SKM-1 (cell line): Measurements from ENCODE around the gene RPS6KB2.
A peak's percentile ranks its signal among the peaks of the same experiment; 100 is the strongest.

Source experiments
- DNase-seq: peaks from one replicate; lab custom pipeline; 2025; ENCODE audit not compliant: unreplicated experiment; lab: John Stamatoyannopoulos, UW

The RPS6KB2 gene

DNA sequence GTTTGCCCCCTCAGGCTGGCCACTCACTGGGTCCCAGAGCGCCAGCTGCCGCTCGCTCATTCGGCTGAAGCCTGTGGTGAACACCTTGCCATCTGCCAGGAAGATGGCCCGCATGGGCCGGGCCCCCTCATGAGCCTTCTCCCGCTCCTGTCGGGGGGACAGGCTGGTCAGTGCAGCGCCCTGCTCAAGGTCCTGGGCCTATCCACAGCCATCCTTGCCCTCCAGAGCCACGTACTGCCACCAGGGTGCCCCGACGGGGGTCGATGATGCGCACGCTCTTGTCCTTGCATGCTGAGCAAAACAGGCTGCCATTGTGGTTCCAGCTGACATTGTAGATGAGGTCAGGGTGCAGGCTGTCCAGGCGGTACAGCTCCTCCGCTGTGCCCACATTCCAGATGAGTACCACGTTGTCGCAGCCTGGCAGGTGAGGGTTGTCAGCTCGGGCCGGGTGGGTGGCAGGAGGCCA lies 12.8 kb downstream of the RPS6KB2 start:
- no peak for DNase-seq

DNA sequence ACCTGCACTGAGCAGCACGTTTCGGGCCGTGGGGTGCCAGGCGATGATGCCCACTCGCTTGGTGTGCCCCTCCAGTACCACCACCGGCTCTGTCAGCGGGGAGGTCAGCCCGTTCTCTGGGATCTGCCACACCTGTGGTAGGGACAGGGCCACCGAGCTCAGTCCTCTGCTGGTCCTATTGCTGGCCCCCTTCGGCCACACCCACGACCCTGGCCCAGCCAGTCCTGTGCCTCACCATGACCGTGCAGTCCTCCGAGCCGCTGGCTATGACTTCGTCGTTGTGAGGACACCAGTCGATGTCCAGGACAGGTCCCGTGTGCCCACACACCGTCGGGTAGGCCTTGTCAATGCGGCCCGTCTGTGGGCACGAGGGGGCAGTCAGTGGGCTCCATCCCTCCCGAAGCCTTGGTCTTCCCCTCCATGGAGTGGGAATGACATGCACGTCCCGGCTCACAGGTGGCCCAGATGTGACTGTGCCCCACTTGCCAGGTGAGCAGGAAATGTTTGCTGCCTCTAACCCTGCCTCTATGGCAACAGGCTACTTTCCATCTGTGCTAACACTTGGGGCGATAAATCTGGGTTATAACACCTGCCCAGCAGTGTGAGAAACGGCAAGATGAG lies 13.5 kb downstream of the RPS6KB2 start:
- no peak for DNase-seq

DNA sequence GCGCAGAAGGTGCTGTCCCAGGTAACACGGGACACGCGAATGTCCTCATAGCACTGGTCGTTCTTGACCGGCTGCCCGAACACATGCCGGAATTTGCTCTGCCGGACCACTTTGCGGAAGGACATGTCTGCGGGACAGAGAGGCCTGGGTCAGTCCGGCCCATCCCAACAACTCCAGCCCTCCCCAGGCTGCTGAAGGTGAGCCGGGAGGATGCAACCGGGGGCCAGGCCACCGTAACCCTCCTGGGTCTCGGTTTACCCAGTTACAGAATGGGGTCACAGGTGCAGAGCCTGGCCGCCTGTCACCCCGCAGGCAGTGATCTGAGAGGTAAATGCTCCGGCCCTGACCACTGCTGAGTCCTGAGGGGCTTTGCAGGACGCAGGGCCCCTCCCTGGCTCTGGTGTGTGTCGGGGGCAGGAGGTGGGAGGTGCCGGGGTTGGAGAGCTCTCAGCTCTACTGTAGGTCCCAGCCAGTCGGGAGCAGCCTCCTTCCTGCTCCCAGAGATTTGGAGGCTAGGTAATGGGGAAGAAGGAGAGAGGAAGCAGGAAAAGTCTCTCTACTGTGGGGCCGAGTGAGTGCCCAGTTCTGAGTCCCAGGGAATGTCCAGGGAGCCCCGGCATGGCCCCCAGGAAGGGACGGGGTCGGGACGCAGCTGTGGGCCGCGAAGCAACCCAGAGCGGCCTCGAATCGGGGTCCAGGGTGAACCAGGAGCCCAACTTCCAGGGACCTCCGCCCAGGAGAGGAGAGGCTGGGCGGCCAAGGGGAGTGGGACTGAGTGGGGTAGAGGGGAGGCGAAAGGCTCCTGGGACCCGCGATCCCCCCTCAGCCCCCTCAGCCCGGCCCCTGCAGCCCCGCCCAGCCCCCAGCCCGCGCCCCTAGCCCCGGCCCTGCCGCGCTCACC lies 14.5 kb downstream of the RPS6KB2 start:
- no peak for DNase-seq

DNA sequence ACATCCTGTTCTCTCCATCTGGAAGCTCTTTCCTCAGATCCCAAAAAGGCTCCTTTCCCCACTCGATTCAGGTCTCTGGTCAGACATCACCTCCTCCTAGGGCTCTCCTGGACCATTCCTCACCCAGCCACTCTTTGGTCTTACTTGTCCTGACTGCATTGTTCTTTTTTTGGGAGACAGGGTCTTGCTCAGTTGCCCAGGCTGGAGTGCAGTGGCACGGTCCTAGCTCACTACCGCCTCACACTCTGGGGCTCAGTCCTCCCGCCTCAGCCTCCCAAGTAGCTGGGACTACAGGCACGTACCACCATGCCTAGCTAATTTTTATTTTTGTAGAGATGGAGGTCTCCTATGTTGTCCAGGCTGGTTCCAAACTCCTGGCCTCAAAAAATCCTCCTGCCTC lies 17.2 kb downstream of the RPS6KB2 start:
- DNase-seq: no peak

DNA sequence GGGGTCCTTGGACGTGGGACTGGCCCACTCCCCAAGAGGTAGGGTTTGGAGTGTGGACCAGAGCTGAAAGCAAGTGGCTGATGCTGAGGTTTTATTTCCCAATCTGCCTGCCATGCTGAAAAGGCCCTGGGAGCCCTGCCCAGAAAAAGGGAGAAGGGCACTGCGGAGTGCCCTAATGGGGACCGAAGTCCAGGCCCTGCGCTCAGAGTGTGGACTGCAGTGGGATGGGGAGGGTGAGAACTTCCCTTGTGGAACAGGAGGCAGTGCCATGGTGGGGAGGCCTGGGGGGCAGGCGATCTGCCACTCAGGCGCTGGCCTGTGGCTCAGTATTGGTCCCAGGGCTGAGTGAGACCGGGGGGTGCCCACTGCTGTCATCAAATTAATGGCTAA lies 19.9 kb downstream of the RPS6KB2 start:
- DNase-seq: no peak

DNA sequence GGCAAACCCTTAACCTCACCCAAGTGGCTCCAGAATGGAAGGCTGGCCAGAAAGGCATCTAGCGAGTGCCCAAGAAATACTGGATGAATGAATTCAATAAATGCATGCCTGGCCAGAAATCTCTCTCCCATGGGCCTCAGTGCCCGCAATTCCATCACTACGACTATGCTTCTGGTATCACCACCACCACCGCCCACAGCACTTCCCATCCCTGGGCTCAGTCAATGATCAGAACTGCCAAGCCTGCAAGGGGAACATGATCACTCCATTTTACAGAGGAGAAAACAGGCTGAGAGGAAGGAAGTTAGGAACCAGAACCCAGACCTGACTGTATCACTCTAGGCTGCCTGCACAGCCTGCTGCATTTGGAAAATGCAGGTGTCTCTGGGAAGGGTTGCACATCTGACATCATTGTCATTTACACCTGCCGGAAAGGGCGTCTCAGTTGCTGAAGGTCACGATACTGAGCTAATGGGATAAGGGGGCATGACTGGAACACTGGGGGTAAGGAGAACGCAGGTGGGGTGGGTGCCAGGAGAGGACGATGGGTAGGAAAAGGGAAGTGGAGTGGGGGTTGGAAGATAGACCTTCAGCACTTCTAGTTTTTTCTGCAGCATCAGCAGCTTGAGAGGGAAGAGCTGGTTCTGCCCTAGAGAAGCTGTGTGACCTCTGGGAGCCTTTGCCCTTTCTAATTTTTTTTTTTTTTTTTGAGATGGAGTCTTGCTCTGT lies 21.0 kb downstream of the RPS6KB2 start:
- peak; percentile 46 for DNase-seq

DNA sequence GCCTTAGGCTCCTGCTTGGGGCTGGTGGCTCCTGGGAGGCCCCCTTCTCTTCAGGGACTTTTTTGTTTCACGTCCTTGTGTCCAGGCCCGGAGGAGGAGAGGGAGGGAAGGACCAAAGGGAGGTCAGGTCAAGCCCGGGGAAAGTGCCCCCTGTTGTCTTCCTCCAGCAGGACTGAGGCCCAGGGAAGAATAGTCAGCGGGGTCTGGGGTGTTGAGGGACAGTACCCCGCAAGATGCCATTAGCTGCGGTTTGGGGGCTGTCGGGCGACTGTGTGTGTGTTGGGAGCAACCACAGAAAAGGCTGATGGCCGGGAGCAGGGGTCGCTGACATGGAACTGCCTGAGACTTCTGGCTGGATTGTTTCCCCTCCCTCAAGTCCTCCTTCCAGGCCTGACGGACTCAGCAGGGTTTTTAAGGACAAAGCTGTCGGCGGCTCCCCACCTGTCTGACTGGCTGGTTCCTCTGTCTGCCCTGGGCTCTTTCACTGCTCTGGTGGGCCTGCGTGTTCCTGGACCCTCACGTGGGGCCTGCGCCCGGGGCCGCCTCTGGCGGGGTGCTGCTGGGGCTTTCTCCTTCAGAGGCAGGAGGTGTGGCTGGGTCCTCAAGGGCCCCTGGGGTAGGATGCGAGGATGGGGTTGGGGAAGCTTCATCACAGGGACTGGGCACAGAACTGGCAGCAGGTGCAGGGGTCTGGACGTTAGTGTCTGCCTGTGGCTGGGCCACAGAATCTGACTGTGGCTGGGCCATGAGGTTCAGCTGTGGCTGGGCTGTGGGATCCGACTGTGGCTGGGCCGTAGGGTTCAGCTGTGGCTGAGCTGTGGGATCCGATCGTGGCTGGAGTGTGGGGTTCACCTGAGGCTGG lies 22.7 kb downstream of the RPS6KB2 start:
- DNase-seq: no peak

DNA sequence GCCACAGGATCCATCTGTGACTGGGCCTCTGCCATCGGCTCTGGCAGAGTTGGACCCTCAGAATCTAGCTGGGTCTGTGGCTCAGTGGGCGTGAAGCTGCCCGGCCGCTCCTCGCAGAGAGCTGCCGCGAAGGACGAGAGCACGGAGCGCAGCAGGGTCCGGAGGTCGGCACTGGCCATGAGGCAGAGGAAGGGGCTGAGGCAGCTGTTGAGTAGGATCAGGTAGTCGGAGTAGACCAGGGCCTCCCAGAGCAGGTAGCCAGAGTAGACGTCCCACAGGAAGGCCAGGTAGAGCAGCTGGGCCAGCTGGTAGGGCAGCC lies 23.3 kb downstream of the RPS6KB2 start:
- no peak for DNase-seq

DNA sequence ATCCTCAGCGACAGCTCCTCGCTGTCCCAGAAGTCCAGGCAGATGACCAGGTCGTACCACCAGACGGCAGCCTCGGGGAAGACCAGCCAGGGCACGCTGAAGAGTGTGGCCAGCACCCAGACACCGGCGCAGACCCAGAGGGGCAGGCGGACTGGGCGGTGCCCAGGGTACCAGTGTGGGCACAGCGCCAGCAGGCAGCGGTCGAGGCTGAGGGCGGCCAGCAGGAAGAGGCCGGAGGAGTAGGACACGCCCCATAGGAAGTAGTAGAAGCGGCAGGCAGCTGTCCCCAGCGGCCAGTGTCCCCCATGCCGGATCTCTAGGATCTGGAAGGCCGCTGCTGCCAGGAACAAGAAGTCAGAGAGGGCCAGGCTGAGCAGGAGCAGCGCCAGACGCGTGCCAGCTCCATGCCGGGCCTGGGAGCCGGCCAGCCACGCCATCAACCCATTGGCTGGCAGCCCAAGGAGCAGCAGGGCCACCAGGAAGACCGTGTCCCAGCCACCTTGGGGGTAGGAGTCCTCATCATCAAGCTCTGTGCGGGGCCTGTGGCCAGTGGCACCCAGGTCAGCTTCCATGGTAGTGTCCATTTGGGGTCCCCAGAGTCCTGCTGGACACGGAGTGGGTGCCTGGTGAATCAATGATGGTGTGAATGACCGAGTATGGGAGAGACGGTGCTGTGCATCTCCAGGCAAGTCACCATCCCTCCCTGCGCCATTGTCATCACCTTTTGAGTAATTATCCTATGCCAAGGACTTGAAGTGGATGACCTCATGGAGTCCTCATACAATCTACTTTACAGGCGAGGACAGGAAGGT lies 24.1 kb downstream of the RPS6KB2 start, which contains the start of gene GPR152:
Gene GPR152, minus strand, starts transcription at position 589 of the 812 bp plus-strand sequence. Its CDS starts 5 bp downstream, at position 584.
- DNase-seq: no peak

DNA sequence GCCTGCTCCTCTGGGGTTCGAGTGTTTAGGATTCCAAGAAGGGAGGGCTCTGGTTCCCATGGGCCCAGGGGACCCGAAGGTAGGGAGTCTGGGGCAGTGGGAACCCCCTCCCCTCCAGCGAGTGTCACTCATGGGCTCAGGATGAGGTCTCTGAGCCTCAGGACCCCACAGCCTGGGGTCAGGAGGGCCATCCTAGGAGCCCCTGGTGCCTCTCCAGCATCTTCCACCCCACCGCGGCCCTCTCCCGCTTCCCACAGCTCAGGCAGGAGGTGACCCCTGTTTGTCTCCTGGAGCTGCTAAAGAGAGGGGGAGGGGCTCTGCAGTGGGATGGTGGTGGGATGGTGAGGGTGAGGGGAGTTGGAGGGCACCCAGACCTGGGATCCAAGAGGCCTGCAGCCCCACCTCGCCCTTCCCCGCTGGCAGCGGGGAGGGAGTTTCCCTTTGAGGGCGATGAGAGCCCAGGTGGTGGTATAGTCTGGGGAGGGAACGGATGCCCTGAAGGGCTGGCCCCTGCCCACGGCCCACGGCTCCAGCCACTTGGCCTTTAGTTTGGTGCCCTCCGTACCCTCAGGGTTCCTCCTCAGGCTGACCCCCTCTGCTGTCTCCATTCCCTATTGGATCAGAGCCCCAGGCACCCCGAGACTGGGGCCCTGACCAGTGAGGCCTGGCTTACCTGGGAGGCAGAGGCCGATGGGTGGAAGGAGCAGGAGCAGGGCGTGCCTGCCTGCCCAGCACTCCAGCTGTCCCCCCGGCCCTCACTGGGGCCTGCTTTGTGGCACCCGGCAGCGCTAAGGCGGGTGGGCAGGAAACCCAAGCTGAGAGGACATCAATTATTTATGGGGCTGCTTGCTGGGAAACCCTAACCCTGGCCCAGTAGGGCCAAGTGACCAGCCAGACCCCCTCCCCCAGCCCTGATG lies 25.8 kb downstream of the RPS6KB2 start:
- no peak for DNase-seq

DNA sequence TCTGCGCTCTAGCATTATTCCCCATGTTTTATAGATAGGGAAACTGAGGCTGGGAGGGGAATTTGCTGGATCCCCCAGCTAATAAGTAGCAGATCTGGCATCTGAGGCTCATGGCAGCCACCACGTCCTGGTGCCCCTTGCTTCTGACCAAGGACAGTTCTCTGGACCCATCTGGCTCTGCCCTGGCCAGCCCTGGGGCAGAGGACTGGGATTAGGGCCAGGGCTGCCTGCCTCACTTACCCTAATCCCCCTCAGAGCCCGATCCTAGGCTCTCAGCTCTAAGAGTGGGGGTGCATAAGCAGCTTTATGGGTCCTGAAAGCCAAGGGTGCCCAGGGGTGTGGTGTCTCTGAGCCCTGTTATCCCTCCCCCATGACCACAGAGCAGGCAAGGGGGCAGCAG lies 26.8 kb downstream of the RPS6KB2 start, which contains the start of gene CABP4:
Gene CABP4, plus strand, starts transcription at position 301 of the 400 bp plus-strand sequence. Its CDS starts 70 bp downstream, at position 371.
- no peak for DNase-seq

DNA sequence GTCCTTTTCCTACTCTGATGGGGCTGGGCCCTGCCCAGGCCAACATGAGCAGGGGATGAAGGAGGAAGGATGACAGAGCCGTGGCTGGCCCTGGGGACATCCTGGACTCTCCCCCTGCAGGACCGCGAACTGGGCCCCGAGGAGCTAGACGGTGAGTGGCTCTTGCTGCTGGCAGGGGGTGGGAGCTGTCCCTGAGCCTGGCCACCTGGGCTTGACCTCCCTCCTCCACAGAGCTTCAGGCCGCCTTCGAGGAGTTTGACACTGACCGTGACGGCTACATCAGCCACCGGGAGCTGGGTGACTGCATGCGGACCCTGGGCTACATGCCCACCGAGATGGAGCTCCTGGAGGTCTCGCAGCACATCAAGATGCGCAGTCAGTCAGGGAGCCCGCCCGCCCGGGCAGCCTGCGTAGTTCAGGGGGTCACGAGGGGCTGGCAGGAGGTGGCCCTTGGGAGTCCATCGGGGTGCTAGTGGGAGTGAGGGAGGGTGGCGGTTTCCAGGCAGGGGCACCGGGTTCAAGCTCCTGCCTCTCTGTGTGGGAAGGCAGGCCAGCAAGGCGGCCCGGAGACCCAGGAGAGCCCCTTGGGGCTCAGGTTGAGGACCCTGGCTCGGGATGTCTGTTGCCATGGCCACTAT lies 27.9 kb downstream of the RPS6KB2 start:
- no peak for DNase-seq

DNA sequence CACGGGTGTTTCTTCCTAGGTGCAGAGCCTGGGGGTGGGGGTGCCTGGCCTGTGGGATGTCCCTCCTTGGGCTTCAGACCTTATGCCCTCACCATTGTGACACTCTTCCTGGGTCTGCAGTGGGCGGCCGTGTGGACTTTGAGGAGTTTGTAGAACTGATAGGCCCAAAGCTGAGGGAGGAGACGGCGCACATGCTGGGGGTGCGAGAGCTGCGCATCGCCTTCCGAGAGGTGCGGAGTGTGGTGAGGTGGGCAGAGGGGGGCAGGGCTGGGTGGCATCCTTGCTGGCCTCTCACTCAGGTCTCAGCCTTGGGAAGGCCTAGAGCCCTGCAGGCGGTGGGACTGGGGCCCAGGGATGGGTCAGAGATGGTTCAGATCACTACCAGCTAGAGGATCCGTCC lies 29.2 kb downstream of the RPS6KB2 start:
- no peak for DNase-seq

DNA sequence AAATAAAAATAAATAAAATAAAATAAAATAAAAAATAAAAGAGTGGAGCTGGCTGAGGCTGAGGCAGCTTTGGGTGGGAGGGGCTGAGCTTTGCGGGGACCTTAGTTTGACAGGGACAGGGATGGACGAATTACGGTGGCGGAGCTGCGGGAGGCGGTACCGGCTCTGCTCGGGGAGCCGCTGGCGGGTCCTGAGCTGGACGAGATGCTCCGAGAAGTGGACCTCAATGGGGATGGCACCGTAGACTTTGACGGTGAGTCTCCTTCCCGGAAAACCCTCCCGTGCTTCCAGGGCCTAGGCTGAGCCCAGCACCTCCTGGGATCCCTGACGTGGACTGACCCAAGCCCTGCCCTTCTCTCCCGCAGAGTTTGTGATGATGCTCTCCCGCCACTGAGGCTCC lies 30.0 kb downstream of the RPS6KB2 start:
- no peak for DNase-seq

DNA sequence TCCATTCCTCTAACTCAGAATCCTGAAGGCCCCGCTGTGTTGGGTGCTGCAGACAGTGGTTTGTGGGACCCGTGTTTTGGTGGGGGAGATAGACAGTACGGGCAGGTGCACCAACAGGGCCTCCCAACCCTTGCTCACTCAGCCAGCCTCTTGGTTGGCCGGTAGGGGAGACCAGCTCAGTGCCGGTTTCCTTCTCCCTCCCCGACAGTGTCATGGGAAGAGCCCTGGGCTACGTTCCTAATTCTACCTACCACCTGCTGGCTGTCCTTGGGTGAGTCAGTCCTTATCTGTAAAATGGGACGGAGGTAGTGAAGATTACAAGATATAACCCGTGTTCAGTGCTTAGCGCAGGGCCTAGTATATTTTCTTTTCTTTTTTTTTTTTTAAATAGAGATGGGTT lies 34.9 kb downstream of the RPS6KB2 start:
- no peak for DNase-seq

DNA sequence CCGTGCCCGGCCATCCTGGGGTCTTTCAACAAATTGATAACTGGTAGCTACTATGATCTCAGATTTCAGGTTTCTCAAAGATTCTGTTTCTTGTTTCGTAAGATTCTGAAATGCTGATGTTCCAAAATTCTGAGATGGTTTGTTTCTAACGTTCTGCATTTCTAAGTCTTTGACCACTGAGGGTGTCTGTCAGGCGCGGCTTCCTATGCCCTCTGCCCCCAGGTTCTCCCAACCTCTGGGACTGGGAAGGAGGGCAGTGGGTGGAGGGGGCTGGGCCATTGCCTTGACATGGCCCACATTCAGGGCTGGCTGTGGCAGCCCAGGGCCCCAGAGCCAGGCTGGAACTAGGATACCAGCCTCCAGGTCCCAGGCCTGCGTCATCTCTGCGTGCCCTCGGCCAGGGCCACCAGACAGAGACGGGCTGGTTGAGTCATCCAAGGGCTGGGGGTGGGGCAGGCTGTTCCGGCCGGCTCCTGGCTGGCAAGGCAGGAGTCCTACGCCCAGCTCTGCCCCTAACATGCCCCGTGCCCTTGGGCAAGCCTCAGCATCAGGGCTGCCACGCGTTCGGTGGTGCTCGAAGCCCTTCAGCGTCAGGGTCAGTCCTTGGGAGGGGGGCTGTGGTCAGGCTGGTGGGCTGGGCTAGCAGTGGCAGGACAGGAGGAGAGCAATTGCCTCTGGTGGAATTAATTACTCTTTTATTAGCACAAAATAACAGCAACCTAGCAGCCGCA lies 35.6 kb downstream of the RPS6KB2 start:
- DNase-seq: peak; percentile 20

DNA sequence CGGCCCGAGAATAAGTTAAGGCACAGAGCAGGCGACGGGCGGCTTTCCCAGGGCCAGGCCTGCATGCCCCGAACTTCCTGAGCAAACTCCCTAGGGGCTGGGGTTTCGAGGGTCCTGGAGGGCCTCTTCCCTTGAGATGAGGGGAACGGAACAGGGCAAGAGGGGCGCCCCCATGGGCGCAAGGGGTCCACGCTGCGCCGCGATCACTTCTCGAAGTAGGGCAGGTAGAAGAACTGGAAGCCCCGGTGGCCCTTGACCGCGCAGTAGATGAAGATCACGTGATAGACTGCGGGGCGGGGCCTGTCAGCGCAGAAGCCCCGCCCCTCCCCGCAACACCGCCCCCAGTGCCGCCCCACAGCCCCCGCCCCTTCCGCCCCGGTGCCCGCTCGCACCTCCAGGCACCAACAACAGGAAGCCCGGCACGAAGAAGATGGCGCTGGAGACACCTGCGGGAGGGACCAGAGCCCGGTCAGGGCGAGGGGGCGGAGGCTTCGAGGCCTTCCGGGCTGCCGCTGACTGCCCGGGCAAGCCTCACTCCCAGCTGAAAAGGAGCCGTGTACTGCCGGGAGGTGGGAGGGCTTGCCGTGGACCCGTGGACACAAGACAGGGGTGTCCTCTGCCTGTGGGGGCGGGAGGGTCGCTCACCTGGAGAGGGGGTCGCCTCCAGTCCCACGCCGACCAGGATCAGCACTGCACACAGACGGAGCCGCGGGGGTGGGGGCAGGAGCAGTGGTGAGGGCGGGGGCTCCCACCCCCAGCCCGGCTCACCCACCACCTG lies 36.3 kb downstream of the RPS6KB2 start:
- DNase-seq: peak; percentile 68
